Measurements from ENCODE around the gene WNT3. TPM values are rescaled to one million over a fixed set of nuclear protein-coding genes. Genes with fewer than 3 reads are reported as not detected.
"Not testable (repeated sequence)": the region's sequence is repeated elsewhere in the genome, so short reads cannot be mapped to it uniquely, and the experiment has no call there.

WNT3 gene
- polyA plus RNA-seq, 1 donor, result 1.7 TPM

DNA sequence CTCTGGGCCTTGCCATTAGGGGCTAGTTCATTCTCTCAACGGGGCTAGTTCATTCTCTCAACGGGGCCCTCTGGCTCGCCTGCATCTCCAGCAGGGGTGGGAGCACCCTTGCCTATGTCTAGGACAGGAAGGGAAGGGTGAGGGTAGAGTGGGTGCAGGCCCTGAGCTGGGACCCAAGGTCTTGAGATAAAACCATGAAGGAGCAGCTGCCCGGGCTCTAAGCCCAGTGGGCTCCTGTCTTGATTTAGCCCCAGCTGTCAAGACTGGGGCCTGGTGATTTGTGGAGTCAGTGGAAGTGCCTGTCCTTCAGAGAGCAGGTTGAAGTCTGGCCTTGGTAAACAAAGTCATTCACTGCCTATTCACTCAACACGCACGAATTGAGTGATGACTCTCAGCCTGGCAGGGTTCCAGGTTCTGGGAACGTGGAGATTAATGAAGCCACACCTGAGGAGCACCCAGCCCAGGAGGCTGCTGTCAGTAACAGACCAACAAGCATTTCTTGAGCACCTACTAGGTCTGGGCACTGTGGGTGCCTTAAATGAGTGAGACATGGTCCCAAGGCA lies 35.4 kb downstream of the WNT3 start:
- no peak for DNase-seq

DNA sequence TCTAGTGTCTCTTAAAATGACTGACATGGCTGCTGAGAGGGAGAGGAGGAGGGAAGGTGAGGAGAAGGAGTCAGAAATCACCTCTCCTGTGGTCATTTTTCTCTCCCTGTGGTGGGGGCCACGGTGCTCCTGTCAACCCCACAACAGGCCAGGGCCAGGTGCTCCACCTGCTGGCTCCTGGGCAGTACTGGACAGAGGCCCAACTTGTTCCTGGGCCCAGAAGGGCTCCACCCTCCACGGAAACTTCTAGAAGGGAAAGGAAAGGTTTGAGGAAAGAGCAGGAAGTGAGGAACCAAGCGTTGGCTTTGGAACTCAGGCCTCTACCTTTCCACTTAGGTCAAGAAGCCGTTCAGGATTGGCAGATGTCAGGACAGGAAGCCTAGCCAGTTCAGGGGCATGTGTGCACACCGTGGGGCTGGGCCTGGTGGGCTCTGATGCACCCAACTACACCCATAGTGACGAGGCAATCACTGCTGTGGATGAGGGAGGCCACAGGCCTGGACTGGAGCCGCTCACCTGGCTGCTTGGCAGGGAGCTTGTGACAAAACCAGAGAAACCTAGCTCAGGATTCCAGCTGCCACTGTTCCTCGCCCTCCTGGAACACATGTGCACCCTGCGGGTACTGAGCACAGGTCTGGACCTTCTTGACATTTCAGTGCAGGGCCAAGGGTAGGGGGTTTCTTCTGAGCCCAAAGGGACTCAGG lies 36.1 kb downstream of the WNT3 start:
- DNase-seq, result no peak

DNA sequence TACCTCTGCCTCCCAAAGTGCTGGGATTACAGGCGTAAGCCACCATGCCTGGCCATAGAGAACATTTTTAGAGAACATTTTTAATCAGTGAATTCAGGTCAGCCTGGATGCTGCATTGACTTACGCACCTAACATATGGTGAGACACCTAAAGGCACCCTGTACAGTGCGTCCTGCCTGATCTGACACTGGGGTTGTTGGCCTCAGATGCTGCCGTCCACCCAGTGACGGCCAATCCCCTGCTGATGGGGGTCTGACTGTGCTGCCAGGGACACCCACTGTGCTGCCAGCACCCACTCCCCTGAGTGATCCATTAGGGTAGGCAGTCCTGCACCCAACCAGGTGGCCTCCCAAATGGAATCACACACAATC lies 38.5 kb downstream of the WNT3 start:
- no peak for DNase-seq

DNA sequence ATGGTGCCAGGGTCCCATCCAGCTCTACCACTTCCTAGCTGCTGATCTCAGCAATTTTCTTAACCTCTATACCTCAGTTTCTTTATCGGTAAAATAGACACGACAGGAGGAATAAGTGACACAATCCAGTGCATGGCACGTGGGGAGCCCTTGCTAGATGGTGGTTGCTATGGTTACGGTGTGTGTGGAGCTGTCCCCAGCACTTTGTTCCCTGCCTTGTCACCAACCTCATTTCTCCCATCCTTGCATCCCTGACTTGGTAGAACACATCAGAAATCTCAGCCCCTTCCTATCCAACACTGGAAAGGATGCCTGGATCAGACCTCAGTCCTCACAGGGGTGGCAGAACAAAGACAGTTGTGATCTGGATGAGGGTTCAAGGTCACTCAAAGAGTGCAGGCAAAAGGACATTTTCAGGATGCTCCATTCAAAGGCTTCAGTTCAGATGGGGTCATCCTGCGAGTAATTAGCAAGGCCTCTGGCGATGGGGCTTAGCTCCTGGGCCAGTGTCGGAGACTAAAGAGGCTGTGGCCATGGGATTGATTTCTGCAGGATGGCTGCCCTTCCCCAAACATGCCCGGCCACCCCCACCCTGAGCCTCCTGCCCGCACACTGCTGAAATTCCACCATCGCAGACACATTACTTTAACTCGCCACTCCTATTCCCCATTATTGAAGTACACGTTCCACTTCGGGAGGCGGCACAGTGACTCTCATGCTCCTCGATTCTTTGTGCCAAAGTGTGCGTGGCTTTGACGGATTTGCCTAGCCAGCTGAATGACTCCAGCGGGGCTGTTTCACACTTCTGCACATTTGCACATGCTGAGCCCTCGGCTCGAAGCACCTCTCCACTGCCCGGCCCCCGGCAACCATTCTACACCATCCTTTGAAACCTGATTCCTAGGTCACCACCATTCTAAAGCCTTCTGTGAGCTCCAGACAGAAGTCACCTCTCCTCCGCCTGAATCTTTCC lies 40.3 kb downstream of the WNT3 start:
- DNase-seq, result no peak

DNA sequence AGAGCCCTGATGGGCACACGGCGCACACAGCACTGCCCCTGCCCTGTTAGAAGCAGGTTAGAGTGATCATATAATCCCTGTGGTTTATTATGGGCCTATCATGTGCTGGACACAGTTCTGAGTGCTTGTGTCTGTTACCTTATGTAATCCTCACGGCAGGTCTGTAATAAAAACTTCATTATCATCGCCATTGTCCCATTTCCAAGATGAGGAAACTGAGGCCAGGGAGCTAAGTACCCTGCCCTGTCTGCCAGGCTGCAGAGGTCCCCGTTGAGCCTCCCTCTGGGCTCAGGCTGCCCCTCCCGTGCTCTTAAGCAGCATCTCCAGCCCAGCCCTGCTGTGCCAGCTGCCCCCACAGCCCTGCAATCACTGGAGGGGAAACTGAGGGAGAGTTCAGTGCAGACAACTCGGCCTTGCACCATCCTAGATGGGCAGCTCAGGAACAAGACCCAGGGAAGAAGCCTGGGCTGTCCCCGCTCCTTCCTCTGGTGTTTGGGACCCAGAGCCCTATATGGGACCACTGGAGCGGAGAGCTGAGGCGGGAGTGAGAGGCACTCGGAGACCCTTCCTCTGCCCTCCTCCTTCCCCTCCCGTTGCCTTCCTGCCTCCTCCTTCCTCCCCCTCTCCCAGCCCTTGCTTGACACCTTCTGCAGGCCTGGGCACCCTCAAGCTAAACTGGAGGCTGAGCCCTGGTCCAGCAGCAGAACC lies 42.0 kb downstream of the WNT3 start:
- no peak for DNase-seq

DNA sequence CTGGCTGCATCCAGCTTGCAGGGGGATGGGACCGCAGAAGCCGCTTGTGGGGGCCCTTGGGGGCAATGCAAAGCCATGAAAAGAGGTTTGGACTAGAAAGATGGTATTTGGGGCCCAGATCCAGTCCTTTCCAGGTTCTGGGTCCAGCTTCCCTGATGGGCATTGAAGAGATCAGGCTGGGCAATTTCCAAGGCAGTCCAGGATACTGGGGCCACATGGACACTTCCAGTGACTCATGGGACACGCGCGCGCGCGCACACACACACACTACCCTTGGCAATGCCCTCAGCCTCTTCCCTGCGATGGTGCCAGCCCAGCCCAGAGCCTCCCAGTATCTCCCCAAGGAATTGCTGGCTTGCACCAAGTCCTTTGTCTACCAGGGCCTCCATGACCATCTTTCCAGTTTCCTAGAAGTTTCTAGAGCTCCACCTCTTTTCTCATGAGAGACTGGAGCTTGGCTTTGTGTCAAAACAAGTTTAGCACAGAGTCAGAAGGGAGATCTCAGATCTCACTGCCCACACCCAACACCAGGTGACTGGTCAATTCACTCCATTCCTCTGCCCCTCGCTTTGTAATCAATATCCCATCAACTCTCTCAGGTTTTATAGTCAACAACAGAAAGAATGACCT lies 44.3 kb downstream of the WNT3 start:
- DNase-seq, result no peak

GRCh38 chr17:46773676-46774075 lies 44.8 kb downstream of the WNT3 start:
- DNase-seq, result no peak

- DNase-seq, result no peak
Measured at GRCh38 chr17:46773221-46773605, 45.3 kb downstream of the WNT3 start.

DNA sequence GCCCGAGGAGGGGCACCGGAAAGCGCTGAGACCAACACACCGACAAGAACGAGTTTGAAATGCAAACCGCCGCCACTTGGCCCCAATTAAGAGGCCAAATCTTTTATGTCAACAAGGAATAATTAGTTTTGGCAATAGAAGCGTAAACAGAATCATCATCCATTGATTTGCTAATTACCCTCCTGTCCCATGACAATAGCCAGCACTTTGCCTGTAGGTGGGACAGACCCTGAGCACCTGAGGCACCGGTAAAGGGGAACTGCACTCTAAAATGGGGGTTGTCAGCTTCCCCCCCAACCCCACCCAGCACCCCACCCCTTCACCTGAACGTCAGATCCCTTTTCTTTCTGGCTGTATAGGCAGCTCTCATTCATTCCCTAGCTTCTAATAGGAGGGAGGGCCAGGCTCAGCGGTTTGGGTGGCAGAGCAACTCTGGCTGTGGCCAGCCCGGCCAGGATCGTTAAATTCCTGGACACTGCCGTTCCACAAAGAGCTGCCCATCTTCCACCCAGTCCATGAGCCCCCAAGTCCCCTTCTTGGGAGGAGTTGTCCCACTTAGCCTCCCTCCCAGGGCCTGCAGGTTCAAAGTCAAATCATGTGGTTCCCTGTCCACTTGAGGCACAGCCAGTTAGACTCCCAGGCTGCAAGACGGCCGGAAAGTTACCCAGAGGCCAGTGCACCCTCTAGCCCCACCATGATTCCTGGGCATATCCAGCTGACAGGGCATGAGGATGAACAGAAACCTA lies 45.8 kb downstream of the WNT3 start:
- DNase-seq, result no peak

- no peak for DNase-seq
Measured at GRCh38 chr17:46771561-46772474, 46.7 kb downstream of the WNT3 start.

DNA sequence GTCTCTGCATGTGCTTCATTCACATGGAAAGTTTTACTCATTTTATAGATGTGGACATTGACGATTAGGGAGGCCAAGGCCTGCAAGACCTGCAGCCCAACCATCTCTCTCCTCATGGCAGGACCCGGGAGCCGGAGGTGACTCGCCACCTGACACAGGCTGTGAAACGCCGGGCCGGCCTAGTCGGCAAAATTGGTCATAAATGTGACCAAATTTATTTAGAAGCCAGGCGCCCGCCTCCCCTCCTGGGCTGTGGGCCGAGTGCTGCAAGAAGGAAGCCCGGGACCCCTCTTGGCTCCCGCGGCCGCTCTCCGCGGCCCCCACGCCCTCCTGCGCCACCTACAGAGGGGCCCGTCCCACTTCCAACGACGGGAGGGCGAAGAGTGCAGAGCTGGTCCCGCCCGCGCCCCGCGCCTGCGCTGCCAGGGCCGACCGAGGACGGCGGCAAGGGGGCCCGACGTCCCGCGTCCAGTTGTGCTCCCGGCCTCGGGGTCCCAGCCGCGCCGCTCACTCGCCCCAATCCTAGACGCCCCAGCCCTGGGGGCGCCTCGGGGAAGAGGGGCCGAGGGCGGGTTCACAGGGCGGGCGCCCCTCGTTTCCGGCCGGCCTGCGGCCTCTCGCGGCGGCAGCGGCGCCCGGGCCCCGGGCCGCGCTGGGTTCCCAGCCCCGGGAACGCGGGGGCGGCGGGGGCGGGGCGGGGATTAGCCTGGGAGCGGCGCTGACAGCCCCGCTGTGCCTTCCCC lies 47.5 kb downstream of the WNT3 start:
- DNase-seq, result no peak

- no peak for DNase-seq
Measured at GRCh38 chr17:46770439-46770817, 48.1 kb downstream of the WNT3 start.

- DNase-seq, result no peak
Measured at GRCh38 chr17:46769531-46770438, 48.7 kb downstream of the WNT3 start.

DNA sequence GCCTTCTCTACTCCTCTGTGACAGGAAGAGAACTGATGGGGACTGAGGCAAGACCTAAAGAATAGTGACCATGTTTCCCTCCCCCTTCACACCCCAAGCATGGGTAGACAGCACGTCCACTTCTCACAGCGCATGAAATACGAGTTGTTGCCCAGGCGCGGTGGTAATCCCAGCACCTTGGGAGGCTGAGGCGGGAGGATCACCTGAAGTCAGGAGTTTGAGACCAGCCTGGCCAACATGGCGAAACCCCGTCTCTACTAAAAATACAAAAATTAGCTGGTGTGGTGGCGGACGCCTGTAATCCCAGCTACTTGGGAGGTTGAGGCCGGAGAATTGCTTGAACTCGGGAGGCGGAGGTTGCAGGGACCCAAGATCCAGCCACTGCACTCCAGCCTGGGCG lies 49.6 kb downstream of the WNT3 start:
- DNase-seq, result not testable (repeated sequence)

DNA sequence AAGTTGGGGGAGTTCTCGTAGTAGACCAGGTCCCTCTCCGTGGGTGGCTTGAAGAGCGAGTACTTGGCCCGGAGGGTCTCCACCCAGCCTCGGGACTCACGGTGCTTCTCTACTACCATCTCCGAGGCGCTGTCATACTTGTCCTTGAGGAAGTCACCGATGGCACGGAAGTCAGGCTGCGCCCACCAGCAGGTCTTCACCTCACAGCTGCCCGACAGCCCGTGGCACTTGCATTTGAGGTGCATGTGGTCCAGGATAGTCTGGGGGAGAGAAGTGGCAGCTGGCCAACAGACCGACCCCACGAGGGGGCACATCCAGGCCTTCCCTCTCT lies 50.0 kb downstream of the WNT3 start:
- no peak for DNase-seq

DNA sequence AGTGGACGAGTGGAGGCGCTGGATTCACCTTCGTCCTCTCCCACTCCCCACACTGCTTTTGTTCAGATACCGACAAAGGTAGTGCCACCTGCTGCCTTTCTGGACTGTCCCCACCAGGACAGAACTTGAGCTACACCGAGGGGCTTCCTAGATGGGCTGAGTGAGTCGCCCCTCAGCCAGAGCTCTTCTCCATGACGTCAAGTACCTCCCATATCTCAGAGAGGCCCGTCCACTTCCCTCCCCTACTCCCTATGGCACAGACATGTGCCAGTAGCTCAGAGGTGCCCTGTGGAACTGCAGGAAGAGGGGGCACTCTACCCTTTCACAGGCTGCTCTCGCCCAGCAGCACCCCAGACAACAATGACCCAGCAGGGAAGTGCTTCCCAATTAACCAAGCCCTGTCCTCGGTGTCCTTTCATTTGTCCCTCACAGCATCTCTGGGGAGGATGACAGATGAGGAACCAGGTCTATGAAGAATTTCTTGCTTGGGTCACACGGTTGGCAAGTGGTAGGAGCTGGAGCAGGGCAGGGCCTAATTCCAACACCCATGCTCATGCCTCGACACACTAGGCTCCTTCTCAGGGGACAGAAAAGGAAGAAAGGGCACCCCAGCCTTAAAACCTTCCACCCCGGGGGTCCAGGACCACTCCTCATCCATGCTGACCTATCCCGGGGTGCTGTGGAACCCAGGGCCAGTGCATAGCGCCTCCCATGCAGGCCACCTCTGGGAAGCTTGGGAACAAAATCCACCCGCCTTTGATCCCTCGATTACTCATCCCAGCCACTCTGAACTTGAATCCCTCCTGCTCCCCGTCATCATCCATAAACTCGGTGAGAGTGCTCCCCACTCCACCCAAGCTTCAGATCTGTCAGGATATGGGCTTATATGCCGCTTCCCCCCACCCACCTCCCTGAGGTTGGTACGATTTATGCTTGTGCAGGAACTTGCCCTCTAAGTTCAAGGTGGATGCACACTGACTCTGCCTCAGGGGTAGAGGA lies 51.7 kb downstream of the WNT3 start:
- DNase-seq, result no peak

GRCh38 chr17:46765453-46765852 lies 53.0 kb downstream of the WNT3 start:
- no peak for DNase-seq

Measured in left kidney (tissue), 2 donors.